ENCODE data around the gene CEP76.
"Not testable (repeated sequence)": the region's sequence is repeated elsewhere in the genome, so short reads cannot be mapped to it uniquely, and the experiment has no call there.

Gene CEP76

GRCh38 chr18:12645254-12645653 lies 57.3 kb downstream of the CEP76 start:
- DNase-seq (ENCODE audit: low read depth in 2 of 3, low spot score in 2 of 3), result no peak

GRCh38 chr18:12643756-12644155 lies 58.8 kb downstream of the CEP76 start:
- not testable (repeated sequence) for DNase-seq (ENCODE audit: low read depth in 2 of 3, low spot score in 2 of 3)

GRCh38 chr18:12640881-12641200 lies 61.7 kb downstream of the CEP76 start:
- DNase-seq (ENCODE audit: low read depth in 2 of 3, low spot score in 2 of 3), result no peak

GRCh38 chr18:12639990-12640880 lies 62.3 kb downstream of the CEP76 start:
- no peak for DNase-seq (ENCODE audit: low read depth in 2 of 3, low spot score in 2 of 3)

GRCh38 chr18:12638644-12639124 lies 63.8 kb downstream of the CEP76 start:
- DNase-seq (ENCODE audit: low read depth in 2 of 3, low spot score in 2 of 3), result no peak

- DNase-seq (ENCODE audit: low read depth in 2 of 3, low spot score in 2 of 3), result no peak
Measured at GRCh38 chr18:12637901-12638643, 64.5 kb downstream of the CEP76 start.

- no peak for DNase-seq (ENCODE audit: low read depth in 2 of 3, low spot score in 2 of 3)
Measured at GRCh38 chr18:12637393-12637792, 65.1 kb downstream of the CEP76 start.

- no peak for DNase-seq (ENCODE audit: low read depth in 2 of 3, low spot score in 2 of 3)
Measured at GRCh38 chr18:12631831-12632477, 70.6 kb downstream of the CEP76 start.

GRCh38 chr18:12630136-12630535 lies 72.4 kb downstream of the CEP76 start:
- no peak for DNase-seq (ENCODE audit: low read depth in 2 of 3, low spot score in 2 of 3)

- DNase-seq (ENCODE audit: low read depth in 2 of 3, low spot score in 2 of 3), result no peak
Measured at GRCh38 chr18:12628706-12629702, 73.5 kb downstream of the CEP76 start.

GRCh38 chr18:12627199-12627598 lies 75.3 kb downstream of the CEP76 start:
- not testable (repeated sequence) for DNase-seq (ENCODE audit: low read depth in 2 of 3, low spot score in 2 of 3)

- no peak for DNase-seq (ENCODE audit: low read depth in 2 of 3, low spot score in 2 of 3)
Measured at GRCh38 chr18:12625241-12625640, 77.3 kb downstream of the CEP76 start.

All from activated CD8-positive, alpha-beta memory T cell treated with anti-CD3 and anti-CD28 coated beads for 48 hours (primary cell).